Measurements from ENCODE around the gene PRDM15. TPM values are rescaled to one million over a fixed set of nuclear protein-coding genes. Genes with fewer than 3 reads are reported as not detected.

PRDM15 gene
- total and polyA plus RNA-seq, 2 experiments from 2014 or later, result 3.0 to 10.6 TPM

DNA sequence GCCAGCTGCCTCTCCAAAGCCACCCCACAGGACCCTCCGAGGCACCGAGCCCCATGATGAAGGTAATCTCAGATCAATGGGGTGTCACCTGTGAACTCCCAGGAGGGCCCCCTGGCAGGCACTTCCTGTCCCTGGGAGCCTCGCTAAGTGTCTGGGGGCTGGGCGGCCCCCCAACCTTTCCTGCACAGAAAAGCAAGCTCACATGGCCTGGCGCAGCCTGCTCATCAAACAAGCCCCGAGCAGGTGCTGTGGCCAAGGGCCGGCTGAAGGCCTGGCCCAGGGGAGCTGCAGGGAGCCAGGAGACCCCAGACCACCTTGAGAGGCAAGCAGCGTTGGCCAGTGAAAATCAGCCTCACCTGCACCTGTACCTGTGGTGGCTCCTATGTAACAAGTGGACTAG, 115.1 kb downstream of the PRDM15 start (continued):
- TF ChIP-seq, protein P1, sequence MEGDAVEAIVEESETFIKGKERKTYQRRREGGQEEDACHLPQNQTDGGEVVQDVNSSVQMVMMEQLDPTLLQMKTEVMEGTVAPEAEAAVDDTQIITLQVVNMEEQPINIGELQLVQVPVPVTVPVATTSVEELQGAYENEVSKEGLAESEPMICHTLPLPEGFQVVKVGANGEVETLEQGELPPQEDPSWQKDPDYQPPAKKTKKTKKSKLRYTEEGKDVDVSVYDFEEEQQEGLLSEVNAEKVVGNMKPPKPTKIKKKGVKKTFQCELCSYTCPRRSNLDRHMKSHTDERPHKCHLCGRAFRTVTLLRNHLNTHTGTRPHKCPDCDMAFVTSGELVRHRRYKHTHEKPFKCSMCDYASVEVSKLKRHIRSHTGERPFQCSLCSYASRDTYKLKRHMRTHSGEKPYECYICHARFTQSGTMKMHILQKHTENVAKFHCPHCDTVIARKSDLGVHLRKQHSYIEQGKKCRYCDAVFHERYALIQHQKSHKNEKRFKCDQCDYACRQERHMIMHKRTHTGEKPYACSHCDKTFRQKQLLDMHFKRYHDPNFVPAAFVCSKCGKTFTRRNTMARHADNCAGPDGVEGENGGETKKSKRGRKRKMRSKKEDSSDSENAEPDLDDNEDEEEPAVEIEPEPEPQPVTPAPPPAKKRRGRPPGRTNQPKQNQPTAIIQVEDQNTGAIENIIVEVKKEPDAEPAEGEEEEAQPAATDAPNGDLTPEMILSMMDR (conservative IDR thresholded peaks at IDR 0.05; ENCODE audit: low read depth in 2 of 2), result no peak
- TF ChIP-seq, protein P2, sequence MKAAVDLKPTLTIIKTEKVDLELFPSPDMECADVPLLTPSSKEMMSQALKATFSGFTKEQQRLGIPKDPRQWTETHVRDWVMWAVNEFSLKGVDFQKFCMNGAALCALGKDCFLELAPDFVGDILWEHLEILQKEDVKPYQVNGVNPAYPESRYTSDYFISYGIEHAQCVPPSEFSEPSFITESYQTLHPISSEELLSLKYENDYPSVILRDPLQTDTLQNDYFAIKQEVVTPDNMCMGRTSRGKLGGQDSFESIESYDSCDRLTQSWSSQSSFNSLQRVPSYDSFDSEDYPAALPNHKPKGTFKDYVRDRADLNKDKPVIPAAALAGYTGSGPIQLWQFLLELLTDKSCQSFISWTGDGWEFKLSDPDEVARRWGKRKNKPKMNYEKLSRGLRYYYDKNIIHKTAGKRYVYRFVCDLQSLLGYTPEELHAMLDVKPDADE (IDR thresholded peaks at IDR 0.05), result no peak
- TF ChIP-seq ZNF331 (CRISPR knock-in tag; IDR thresholded peaks at IDR 0.05; ENCODE audit: low read depth), result no peak
- TF ChIP-seq STAT1 (IDR thresholded peaks at IDR 0.05; ENCODE audit: unreplicated experiment), result no peak
- TF ChIP-seq CREB1 (CRISPR knock-in tag; IDR thresholded peaks at IDR 0.05; ENCODE audit: low read depth), result no peak
- TF ChIP-seq REST (IDR thresholded peaks at IDR 0.05; ENCODE audit: unreplicated experiment), result no peak
- TF ChIP-seq ZNF114 (CRISPR knock-in tag; IDR thresholded peaks at IDR 0.05), result no peak
- no peak for TF ChIP-seq EZH2phosphoT487 (IDR thresholded peaks at IDR 0.05; ENCODE audit: unreplicated experiment)

GRCh38 chr21:41763398-41763931, 115.7 kb downstream of the PRDM15 start:
- Histone ChIP-seq H3K4me1 (ENCODE audit: insufficient read depth) (peaks cover 68% of the 10 kb centered on the region), H3K4me3 (peak overlapping the region; percentile 57), H3K36me3 (ENCODE audit: insufficient read depth) (no peaks in the 10 kb centered on the region; the same call in 1 of the 2 replicates), H3K4me2 (peak overlapping the region; percentile 93), H2AFZ (no peak overlapping the region), H4K20me1 (replicated peaks; ENCODE audit: insufficient read depth) (peaks cover 24% of the 10 kb centered on the region), H3K27ac (ENCODE audit: low read depth) (no peak overlapping the region), H3K9me2 (ENCODE audit: insufficient read depth) (no peaks in the 10 kb centered on the region), H3K79me2 (replicated peaks; ENCODE audit: insufficient read depth) (peaks cover 47% of the 10 kb centered on the region), H3F3A (replicated peaks; ENCODE audit: low read depth) (peaks cover 3% of the 10 kb centered on the region; the same call in 1 of the 2 replicates), H3K27me3 (ENCODE audit: insufficient read depth) (peaks cover 84% of the 10 kb centered on the region)
- peaks cover 69% of the 10 kb centered on the region for H3K4me1 Mint-ChIP-seq
- H3K36me3 Mint-ChIP-seq (ENCODE audit: low read depth), result no peaks in the 10 kb centered on the region; the same call in 2 of the 3 replicates
- peaks cover 82% of the 10 kb centered on the region for H3K27me3 Mint-ChIP-seq (ENCODE audit: insufficient read depth, low read depth, poor library complexity)
- peak; percentile 72 for DNase-seq (ENCODE audit: low spot score)
- 0 out of 3 replicates have a peak, but pooled peaks cover 2% of the 10 kb centered on the region for H3K9me3 Mint-ChIP-seq
- H3K4me3 Mint-ChIP-seq, result peak overlapping the region; percentile 78
- H3K27ac Mint-ChIP-seq, result no peak overlapping the region
- peak; percentile 7; the same call in 2 of the 3 replicates for ATAC-seq
- TF ChIP-seq, protein P3, sequence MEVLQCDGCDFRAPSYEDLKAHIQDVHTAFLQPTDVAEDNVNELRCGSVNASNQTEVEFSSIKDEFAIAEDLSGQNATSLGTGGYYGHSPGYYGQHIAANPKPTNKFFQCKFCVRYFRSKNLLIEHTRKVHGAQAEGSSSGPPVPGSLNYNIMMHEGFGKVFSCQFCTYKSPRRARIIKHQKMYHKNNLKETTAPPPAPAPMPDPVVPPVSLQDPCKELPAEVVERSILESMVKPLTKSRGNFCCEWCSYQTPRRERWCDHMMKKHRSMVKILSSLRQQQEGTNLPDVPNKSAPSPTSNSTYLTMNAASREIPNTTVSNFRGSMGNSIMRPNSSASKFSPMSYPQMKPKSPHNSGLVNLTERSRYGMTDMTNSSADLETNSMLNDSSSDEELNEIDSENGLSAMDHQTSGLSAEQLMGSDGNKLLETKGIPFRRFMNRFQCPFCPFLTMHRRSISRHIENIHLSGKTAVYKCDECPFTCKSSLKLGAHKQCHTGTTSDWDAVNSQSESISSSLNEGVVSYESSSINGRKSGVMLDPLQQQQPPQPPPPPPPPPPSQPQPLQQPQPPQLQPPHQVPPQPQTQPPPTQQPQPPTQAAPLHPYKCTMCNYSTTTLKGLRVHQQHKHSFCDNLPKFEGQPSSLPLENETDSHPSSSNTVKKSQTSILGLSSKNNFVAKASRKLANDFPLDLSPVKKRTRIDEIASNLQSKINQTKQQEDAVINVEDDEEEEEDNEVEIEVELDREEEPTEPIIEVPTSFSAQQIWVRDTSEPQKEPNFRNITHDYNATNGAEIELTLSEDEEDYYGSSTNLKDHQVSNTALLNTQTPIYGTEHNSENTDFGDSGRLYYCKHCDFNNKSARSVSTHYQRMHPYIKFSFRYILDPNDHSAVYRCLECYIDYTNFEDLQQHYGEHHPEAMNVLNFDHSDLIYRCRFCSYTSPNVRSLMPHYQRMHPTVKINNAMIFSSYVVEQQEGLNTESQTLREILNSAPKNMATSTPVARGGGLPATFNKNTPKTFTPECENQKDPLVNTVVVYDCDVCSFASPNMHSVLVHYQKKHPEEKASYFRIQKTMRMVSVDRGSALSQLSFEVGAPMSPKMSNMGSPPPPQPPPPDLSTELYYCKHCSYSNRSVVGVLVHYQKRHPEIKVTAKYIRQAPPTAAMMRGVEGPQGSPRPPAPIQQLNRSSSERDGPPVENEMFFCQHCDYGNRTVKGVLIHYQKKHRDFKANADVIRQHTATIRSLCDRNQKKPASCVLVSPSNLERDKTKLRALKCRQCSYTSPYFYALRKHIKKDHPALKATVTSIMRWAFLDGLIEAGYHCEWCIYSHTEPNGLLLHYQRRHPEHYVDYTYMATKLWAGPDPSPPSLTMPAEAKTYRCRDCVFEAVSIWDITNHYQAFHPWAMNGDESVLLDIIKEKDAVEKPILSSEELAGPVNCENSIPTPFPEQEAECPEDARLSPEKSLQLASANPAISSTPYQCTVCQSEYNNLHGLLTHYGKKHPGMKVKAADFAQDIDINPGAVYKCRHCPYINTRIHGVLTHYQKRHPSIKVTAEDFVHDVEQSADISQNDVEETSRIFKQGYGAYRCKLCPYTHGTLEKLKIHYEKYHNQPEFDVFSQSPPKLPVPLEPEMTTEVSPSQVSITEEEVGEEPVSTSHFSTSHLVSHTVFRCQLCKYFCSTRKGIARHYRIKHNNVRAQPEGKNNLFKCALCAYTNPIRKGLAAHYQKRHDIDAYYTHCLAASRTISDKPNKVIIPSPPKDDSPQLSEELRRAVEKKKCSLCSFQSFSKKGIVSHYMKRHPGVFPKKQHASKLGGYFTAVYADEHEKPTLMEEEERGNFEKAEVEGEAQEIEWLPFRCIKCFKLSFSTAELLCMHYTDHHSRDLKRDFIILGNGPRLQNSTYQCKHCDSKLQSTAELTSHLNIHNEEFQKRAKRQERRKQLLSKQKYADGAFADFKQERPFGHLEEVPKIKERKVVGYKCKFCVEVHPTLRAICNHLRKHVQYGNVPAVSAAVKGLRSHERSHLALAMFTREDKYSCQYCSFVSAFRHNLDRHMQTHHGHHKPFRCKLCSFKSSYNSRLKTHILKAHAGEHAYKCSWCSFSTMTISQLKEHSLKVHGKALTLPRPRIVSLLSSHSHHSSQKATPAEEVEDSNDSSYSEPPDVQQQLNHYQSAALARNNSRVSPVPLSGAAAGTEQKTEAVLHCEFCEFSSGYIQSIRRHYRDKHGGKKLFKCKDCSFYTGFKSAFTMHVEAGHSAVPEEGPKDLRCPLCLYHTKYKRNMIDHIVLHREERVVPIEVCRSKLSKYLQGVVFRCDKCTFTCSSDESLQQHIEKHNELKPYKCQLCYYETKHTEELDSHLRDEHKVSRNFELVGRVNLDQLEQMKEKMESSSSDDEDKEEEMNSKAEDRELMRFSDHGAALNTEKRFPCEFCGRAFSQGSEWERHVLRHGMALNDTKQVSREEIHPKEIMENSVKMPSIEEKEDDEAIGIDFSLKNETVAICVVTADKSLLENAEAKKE (CRISPR knock-in tag; IDR thresholded peaks at IDR 0.05), result no peak
- TF ChIP-seq, protein P2 (IDR thresholded peaks at IDR 0.05), result no peak
- TF ChIP-seq NANOG (IDR thresholded peaks at IDR 0.05; ENCODE audit: borderline replicate concordance), result no peak
- TF ChIP-seq EZH2 (IDR thresholded peaks at IDR 0.05; ENCODE audit: low read depth, unreplicated experiment), result no peak

All from GM23338 (cell line).